ENCODE results near the gene GRAP2. TPM values are rescaled to one million over a fixed set of nuclear protein-coding genes. Genes with fewer than 3 reads are reported as not detected.

GRAP2 gene
- total and polyA plus RNA-seq, 10 of the 15 experiments (the other 5 are each of a cell fraction or from before 2014, with no cell fraction given) = 3.3 to 79.1 (median 59.6) TPM

DNA sequence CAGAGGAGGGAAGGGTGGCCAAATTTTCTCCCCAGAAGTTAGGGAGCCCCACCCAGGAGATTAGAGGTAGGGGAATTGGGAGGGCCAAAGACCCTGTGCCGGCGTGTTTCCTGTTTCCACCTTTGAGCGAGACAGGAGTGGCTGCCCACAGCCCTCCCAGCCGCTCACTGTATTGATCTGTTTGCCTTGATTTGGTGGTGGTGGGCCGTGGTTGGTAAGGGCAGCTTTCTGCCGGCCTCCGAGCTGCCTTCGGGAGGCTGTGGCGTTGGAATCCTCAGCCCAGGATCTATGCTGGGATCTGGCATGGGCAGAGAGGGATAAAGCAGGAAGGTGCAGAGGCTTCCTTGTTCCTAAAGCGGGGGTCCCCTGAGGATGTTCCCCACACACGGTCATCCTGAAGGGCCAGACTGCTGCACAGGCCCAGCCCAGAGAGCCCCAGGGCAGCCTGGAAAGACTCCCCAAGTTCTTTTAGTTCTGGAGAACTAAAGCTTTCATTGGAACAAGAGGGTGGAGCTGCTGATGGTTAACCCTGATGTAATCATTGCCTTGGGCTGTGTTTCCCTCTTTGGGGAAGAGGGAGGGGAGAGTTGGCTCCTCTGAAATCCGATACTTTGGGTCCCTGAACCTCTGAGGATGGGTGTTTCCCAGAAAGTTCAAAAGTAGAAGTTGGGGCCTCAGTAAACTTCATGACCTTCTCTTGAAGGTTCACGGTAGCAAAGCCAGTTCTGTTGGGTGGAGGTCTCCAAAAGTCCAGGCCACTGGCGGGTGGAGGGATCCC, 101.1 kb downstream of the GRAP2 start:
- no peak for DNase-seq (ENCODE audit: low read depth, low spot score)
- FAIRE-seq = no peak
- no peak for ATAC-seq
- Histone ChIP-seq H3K36me3 (ENCODE audit: control insufficient read depth in 2 of 2, insufficient read depth in 2 of 2, low read length in 1 of 2) (no peaks in the 10 kb centered on the region), H3K27me3 (replicated peaks in 1 of 2; ENCODE audit: control insufficient read depth in 2 of 2, insufficient read depth in 2 of 2, low read length in 1 of 2) (peaks cover 2 to 9% of the 10 kb centered on the region in 2 experiments; a peak in 3 of 4 replicates), H3K4me1 (ENCODE audit: control insufficient read depth, insufficient read depth, low read length) (no peaks in the 10 kb centered on the region), H4K20me1 (ENCODE audit: control insufficient read depth, insufficient read depth) (no peaks in the 10 kb centered on the region), H3K4me2 (ENCODE audit: control insufficient read depth, insufficient read depth) (no peak overlapping the region), H2AFZ (ENCODE audit: control insufficient read depth, low read depth, low read length) (no peak overlapping the region), H3K9me3 (replicated peaks; ENCODE audit: control insufficient read depth, insufficient read depth, low read length) (no peaks in the 10 kb centered on the region), H3K9ac (ENCODE audit: control insufficient read depth, insufficient read depth, low read length) (no peak overlapping the region), H3K4me3 (no peak overlapping the region), H3K27ac (ENCODE audit: control insufficient read depth, insufficient read depth) (no peak overlapping the region), H3K79me2 (ENCODE audit: control insufficient read depth, insufficient read depth, low read length) (no peaks in the 10 kb centered on the region)
- CTCF ChIA-PET = no interaction called here
- RAD21 ChIA-PET (ENCODE audit: unreplicated experiment) = no interaction called here
- 27% methylated on average over 14 of the region's 14 CpGs for WGBS (ENCODE audit: insufficient coverage, insufficient replicate concordance, low lambda C conversion rate, missing lambda C conversion rate)
- intact Hi-C loops (cut with micrococcal nuclease; ENCODE audit: unreplicated experiment) (no loop called here), in situ Hi-C loops (cut with MboI) (no loop called here)
- TF ChIP-seq TBL1XR1 (IDR thresholded peaks at IDR 0.05; ENCODE audit: low read depth, low read length) (no peak), RCOR1 (conservative IDR thresholded peaks at IDR 0.05; ENCODE audit: low read depth, low read length) (no peak), MYB (IDR thresholded peaks at IDR 0.05; ENCODE audit: borderline replicate concordance, low read depth, low read length) (no peak), SRF (IDR thresholded peaks at IDR 0.05; ENCODE audit: low read depth in 2 of 2, low read length in 2 of 2) (no peak), CBX5 (IDR thresholded peaks at IDR 0.05; ENCODE audit: low read depth) (no peak), CREM (IDR thresholded peaks at IDR 0.05; ENCODE audit: low read depth) (no peak)
- TF ChIP-seq, protein P1, sequence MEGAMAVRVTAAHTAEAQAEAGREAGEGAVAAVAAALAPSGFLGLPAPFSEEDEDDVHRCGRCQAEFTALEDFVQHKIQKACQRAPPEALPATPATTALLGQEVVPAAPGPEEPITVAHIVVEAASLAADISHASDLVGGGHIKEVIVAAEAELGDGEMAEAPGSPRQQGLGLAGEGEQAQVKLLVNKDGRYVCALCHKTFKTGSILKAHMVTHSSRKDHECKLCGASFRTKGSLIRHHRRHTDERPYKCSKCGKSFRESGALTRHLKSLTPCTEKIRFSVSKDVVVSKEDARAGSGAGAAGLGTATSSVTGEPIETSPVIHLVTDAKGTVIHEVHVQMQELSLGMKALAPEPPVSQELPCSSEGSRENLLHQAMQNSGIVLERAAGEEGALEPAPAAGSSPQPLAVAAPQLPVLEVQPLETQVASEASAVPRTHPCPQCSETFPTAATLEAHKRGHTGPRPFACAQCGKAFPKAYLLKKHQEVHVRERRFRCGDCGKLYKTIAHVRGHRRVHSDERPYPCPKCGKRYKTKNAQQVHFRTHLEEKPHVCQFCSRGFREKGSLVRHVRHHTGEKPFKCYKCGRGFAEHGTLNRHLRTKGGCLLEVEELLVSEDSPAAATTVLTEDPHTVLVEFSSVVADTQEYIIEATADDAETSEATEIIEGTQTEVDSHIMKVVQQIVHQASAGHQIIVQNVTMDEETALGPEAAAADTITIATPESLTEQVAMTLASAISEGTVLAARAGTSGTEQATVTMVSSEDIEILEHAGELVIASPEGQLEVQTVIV (IDR thresholded peaks at IDR 0.05; ENCODE audit: borderline replicate concordance, partially characterized antibody) = no peak
- no TSS peak for BruUV-seq (replicated peaks)
- POLR2A ChIA-PET = no interaction called here
- SMC1A ChIA-PET (ENCODE audit: uncharacterized antibody, unreplicated experiment) = no interaction called here
